ENCODE data around the gene KMT2D.

The KMT2D gene

DNA sequence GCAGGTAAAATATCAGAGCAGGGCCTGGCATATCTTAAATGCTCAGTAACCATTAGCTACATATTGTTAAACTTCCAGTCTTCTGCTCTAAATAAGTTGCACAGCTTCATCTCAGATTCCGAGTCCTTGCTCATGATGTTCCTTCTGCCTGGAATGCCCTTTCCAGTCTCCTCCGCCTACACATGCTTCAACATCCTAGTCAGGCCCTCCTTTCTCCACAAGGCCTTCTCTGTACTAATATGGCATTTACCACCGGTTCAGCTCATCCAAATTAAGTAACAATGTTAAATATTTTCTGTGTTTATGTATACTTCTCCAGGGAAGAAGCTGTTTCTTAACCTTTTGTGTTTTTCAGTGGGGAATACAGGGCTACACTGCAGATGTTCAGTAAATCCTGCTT, 25.5 kb upstream of the KMT2D start:
- H3K27ac ChIP-seq (ENCODE audit: low read length): no peak overlapping the region
- no peak overlapping the region for H3K4me3 ChIP-seq (ENCODE audit: low read depth in 1 of 2, low read length in 2 of 2)
- ATAC-seq (ENCODE audit: insufficient read depth, low read depth): no peak
- H3K27me3 ChIP-seq (ENCODE audit: insufficient read depth, low read length, poor library complexity): peaks cover 28% of the 10 kb centered on the region
- TF ChIP-seq EZH2 (IDR thresholded peaks at IDR 0.05; ENCODE audit: borderline replicate concordance, low read depth, low read length, severe bottlenecking): no peak
- TF ChIP-seq, protein P1, sequence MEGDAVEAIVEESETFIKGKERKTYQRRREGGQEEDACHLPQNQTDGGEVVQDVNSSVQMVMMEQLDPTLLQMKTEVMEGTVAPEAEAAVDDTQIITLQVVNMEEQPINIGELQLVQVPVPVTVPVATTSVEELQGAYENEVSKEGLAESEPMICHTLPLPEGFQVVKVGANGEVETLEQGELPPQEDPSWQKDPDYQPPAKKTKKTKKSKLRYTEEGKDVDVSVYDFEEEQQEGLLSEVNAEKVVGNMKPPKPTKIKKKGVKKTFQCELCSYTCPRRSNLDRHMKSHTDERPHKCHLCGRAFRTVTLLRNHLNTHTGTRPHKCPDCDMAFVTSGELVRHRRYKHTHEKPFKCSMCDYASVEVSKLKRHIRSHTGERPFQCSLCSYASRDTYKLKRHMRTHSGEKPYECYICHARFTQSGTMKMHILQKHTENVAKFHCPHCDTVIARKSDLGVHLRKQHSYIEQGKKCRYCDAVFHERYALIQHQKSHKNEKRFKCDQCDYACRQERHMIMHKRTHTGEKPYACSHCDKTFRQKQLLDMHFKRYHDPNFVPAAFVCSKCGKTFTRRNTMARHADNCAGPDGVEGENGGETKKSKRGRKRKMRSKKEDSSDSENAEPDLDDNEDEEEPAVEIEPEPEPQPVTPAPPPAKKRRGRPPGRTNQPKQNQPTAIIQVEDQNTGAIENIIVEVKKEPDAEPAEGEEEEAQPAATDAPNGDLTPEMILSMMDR (IDR thresholded peaks at IDR 0.05; ENCODE audit: borderline replicate concordance, extremely low read depth, low read length, poor library complexity, severe bottlenecking): no peak
- H3K9me3 ChIP-seq (ENCODE audit: insufficient read depth, low read length, severe bottlenecking): no peaks in the 10 kb centered on the region
- H3K36me3 ChIP-seq (ENCODE audit: insufficient read depth, low read length): no peaks in the 10 kb centered on the region
- no peaks in the 10 kb centered on the region for H4K20me1 ChIP-seq (ENCODE audit: insufficient read depth, low read length)
- H3K9ac ChIP-seq (ENCODE audit: low read depth, low read length): no peak overlapping the region
- no peak overlapping the region for H3K4me2 ChIP-seq (ENCODE audit: insufficient read depth, low read length)
- no peaks in the 10 kb centered on the region for H3K79me2 ChIP-seq (ENCODE audit: insufficient read depth, low read length)
- no peak overlapping the region for H2AFZ ChIP-seq (ENCODE audit: low read depth, low read length)
- DNase-seq: no peak
- peaks cover 34% of the 10 kb centered on the region for H3K4me1 ChIP-seq (ENCODE audit: insufficient read depth, low read length)

DNA sequence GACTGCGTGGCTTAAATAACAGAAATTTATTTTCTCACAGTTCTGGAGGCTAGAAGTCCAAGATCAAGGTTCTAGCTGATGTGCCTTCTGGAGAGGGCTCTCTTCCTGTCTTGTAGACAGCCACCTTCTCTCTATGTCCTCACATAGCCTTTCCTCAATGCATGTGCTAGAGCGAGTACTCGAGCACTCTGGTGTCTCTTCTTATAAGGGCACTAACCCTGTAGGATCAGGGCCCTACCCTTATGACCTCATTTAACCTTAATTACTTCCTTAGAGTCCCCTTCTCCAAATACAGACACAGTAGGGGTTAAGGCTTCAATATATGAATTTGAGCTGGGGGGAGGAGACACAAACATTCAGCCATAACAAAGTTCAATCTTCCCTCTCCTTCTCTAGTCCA, 23.8 kb upstream of the KMT2D start:
- Histone ChIP-seq H4K20me1 (ENCODE audit: insufficient read depth, low read length) (no peaks in the 10 kb centered on the region), H3K4me2 (ENCODE audit: insufficient read depth, low read length) (no peak overlapping the region), H3K4me3 (ENCODE audit: low read depth in 1 of 2, low read length in 2 of 2) (no peak overlapping the region), H3K9ac (ENCODE audit: low read depth, low read length) (no peak overlapping the region), H3K27me3 (ENCODE audit: insufficient read depth, low read length, poor library complexity) (peaks cover 15% of the 10 kb centered on the region), H3K4me1 (ENCODE audit: insufficient read depth, low read length) (peaks cover 22% of the 10 kb centered on the region), H3K79me2 (ENCODE audit: insufficient read depth, low read length) (no peaks in the 10 kb centered on the region), H3K9me3 (ENCODE audit: insufficient read depth, low read length, severe bottlenecking) (no peaks in the 10 kb centered on the region), H2AFZ (ENCODE audit: low read depth, low read length) (no peak overlapping the region), H3K27ac (ENCODE audit: low read length) (no peak overlapping the region), H3K36me3 (ENCODE audit: insufficient read depth, low read length) (no peaks in the 10 kb centered on the region)
- TF ChIP-seq, protein P1 (IDR thresholded peaks at IDR 0.05; ENCODE audit: borderline replicate concordance, extremely low read depth, low read length, poor library complexity, severe bottlenecking): no peak
- no peak for TF ChIP-seq EZH2 (IDR thresholded peaks at IDR 0.05; ENCODE audit: borderline replicate concordance, low read depth, low read length, severe bottlenecking)
- ATAC-seq (ENCODE audit: insufficient read depth, low read depth) (no peak), DNase-seq (no peak)

DNA sequence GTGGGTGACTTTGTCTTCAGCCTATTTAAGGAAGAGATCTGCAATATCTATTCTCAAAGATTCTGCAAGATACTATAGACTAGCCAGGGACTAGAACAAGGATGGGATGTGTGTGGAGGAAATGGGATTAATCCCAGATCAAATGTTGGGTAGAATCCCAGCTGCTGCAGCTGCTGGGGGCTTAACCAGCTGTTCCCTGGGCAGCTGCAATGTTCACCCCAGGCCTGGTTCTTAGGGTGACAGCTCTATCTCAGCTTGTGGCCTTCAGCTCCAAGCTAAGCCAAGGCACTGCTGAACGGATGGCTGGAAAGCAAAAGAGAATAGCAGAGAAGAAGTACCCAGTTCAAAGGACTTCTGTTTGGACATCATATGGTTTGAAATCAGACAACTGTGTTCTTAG, 19.2 kb upstream of the KMT2D start:
- H3K79me2 ChIP-seq (ENCODE audit: insufficient read depth, low read length): no peaks in the 10 kb centered on the region
- TF ChIP-seq EZH2 (IDR thresholded peaks at IDR 0.05; ENCODE audit: borderline replicate concordance, low read depth, low read length, severe bottlenecking): no peak
- TF ChIP-seq, protein P1 (IDR thresholded peaks at IDR 0.05; ENCODE audit: borderline replicate concordance, extremely low read depth, low read length, poor library complexity, severe bottlenecking): no peak
- H3K27ac ChIP-seq (ENCODE audit: low read length): no peak overlapping the region
- no peaks in the 10 kb centered on the region for H4K20me1 ChIP-seq (ENCODE audit: insufficient read depth, low read length)
- peaks cover 4% of the 10 kb centered on the region for H3K27me3 ChIP-seq (ENCODE audit: insufficient read depth, low read length, poor library complexity)
- ATAC-seq (ENCODE audit: insufficient read depth, low read depth): no peak
- no peak overlapping the region for H3K4me3 ChIP-seq (ENCODE audit: low read depth in 1 of 2, low read length in 2 of 2)
- no peak overlapping the region for H2AFZ ChIP-seq (ENCODE audit: low read depth, low read length)
- no peaks in the 10 kb centered on the region for H3K9me3 ChIP-seq (ENCODE audit: insufficient read depth, low read length, severe bottlenecking)
- no peaks in the 10 kb centered on the region for H3K36me3 ChIP-seq (ENCODE audit: insufficient read depth, low read length)
- no peak overlapping the region for H3K9ac ChIP-seq (ENCODE audit: low read depth, low read length)
- H3K4me1 ChIP-seq (ENCODE audit: insufficient read depth, low read length): no peaks in the 10 kb centered on the region
- no peak overlapping the region for H3K4me2 ChIP-seq (ENCODE audit: insufficient read depth, low read length)
- DNase-seq: no peak

DNA sequence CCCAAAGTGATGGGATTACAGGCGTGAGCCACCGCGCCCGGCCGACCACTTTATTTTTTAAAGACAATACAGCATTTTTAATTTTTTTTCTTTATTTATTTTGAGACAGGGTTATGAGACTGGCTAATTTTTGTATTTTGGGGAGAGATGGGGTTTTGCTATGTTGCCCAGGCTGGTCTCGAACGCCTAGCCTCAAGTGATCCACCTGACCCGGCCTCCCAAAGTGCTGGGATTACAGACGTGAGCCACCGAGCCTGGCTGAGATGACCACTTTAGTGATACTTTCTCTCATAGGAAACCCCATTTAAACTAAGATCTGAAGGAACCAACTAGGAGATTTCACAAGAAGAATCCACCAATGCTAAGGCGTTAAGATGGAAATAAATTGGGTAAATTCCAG, 10.4 kb upstream of the KMT2D start:
- TF ChIP-seq EZH2 (IDR thresholded peaks at IDR 0.05; ENCODE audit: borderline replicate concordance, low read depth, low read length, severe bottlenecking): no peak
- TF ChIP-seq, protein P1 (IDR thresholded peaks at IDR 0.05; ENCODE audit: borderline replicate concordance, extremely low read depth, low read length, poor library complexity, severe bottlenecking): no peak
- DNase-seq: no peak
- no peak overlapping the region for H3K4me3 ChIP-seq (ENCODE audit: low read depth in 1 of 2, low read length in 2 of 2)

More for the DNA sequence above, 10.4 kb upstream of the KMT2D start:
- no peaks in the 10 kb centered on the region for H3K27me3 ChIP-seq (ENCODE audit: insufficient read depth, low read length, poor library complexity)
- H3K9me3 ChIP-seq (ENCODE audit: insufficient read depth, low read length, severe bottlenecking): no peaks in the 10 kb centered on the region
- no peaks in the 10 kb centered on the region for H4K20me1 ChIP-seq (ENCODE audit: insufficient read depth, low read length)
- no peak overlapping the region for H3K9ac ChIP-seq (ENCODE audit: low read depth, low read length)
- no peak overlapping the region for H3K27ac ChIP-seq (ENCODE audit: low read length)
- H2AFZ ChIP-seq (ENCODE audit: low read depth, low read length): peak overlapping the region; percentile 36; the same call in 1 of the 2 replicates
- peaks cover 20% of the 10 kb centered on the region for H3K4me1 ChIP-seq (ENCODE audit: insufficient read depth, low read length)
- no peak for ATAC-seq (ENCODE audit: insufficient read depth, low read depth)
- peaks cover 13% of the 10 kb centered on the region; the same call in 1 of the 2 replicates for H3K79me2 ChIP-seq (ENCODE audit: insufficient read depth, low read length)
- no peak overlapping the region for H3K4me2 ChIP-seq (ENCODE audit: insufficient read depth, low read length)
- H3K36me3 ChIP-seq (ENCODE audit: insufficient read depth, low read length): peaks cover 6% of the 10 kb centered on the region

All from DND-41 (cell line).